ENCODE data around the gene KMT2C.

GRCh38 chr7:152152267-152152666 lies 283.5 kb downstream of the KMT2C start:
- TF ChIP-seq CTCF (IDR thresholded peaks at IDR 0.05): no peak
- no peak for TF ChIP-seq EP300 (IDR thresholded peaks at IDR 0.05)
- TF ChIP-seq POLR2A (IDR thresholded peaks at IDR 0.05; ENCODE audit: low read depth): no peak
- no peak for TF ChIP-seq POLR2AphosphoS5 (IDR thresholded peaks at IDR 0.05)

All from esophagus muscularis mucosa (tissue), 4 donors.